GM12878 (cell line): ENCODE data around the gene TSR3. TPM values are rescaled to one million over a fixed set of nuclear protein-coding genes. Genes with fewer than 3 reads are reported as not detected.

Experiments
- ATAC-seq: fragments of 200-7000 bp; cut with Tn5 transposase; 3 replicates; pipeline ENCODE4 v1.9.1; 2020; ENCODE audit warnings: mild to moderate bottlenecking, moderate library complexity
- BruUV-seq: library from RNA; stranded (reverse); fragments of 400-500 nt; replicated peaks from 2 replicates; lab custom pipeline; 2021; lab: Mats Ljungman, UMichigan
- CTCF ChIA-PET: fragments of 300-600 bp; sonication (Branson Sonifier 250); formaldehyde crosslinking; extraction: SDS; loops from one replicate; lab custom pipeline; 2021; ENCODE audit warnings: inconsistent platforms; lab: Yijun Ruan, JAX
- POLR2A ChIA-PET: fragments of 350-600 bp; formaldehyde crosslinking; extraction: SDS; loops from one replicate; lab custom pipeline; 2021; ENCODE audit warnings: inconsistent platforms; lab: Charles Lee
- RAD21 ChIA-PET: fragments of 300-600 bp; sonication (Branson Sonifier 250); formaldehyde crosslinking; loops from one replicate; lab custom pipeline; 2023; ENCODE audit warnings: antibody characterized with exemption; ENCODE audit not compliant: unreplicated experiment; lab: Charles Lee
- SMC1A ChIA-PET: fragments of 300-600 bp; sonication (Branson Sonifier 250); formaldehyde crosslinking; loops from one replicate; lab custom pipeline; 2023; ENCODE audit not compliant: unreplicated experiment, uncharacterized antibody; lab: Charles Lee
- DNase-seq: peaks from one replicate; pipeline ENCODE4 v3.0.0-alpha.2; 2011; ENCODE audit warnings: low read depth, low spot score
- FAIRE-seq: peaks from 3 replicates; lab custom pipeline; 2011; peaks lifted over from hg19 to GRCh38; lab: Jason Lieb, UNC
- H2AFZ ChIP-seq: 2 replicates; pipeline ENCODE4 v1.6.0; 2011; ENCODE audit warnings: low read depth, low read length, control low read depth; ENCODE audit not compliant: control insufficient read depth
- H3K27ac ChIP-seq: 2 replicates; pipeline ENCODE4 v1.5.1; 2011; ENCODE audit warnings: control low read depth; ENCODE audit not compliant: control insufficient read depth, insufficient read depth
- H3K27me3 ChIP-seq, 2 experiments: replicated peaks in 1 of 2; 2 replicates each; pipeline versions ENCODE4 v1.6.0 to v1.6.1; 2011; ENCODE audit warnings: low read length in 1 of 2; ENCODE audit not compliant: control insufficient read depth in 2 of 2, insufficient read depth in 2 of 2
- H3K36me3 ChIP-seq, 2 experiments: 2 replicates each; pipeline ENCODE4 v1.5.1; 2011; ENCODE audit warnings: low read length in 1 of 2; ENCODE audit not compliant: control insufficient read depth in 2 of 2, insufficient read depth in 2 of 2
- H3K4me1 ChIP-seq: 2 replicates; pipeline ENCODE4 v1.6.1; 2011; ENCODE audit warnings: mild to moderate bottlenecking, low read length, moderate library complexity, mixed read lengths; ENCODE audit not compliant: control insufficient read depth, insufficient read depth
- H3K4me2 ChIP-seq: 2 replicates; pipeline ENCODE4 v1.6.0; 2011; ENCODE audit warnings: control low read depth; ENCODE audit not compliant: control insufficient read depth, insufficient read depth
- H3K4me3 ChIP-seq: fragments of 200-600 bp; sonication (generic); 2 replicates; pipeline ENCODE4 v1.5.1; 2016
- H3K79me2 ChIP-seq: 2 replicates; pipeline ENCODE4 v1.6.0; 2011; ENCODE audit warnings: low read length; ENCODE audit not compliant: control insufficient read depth, insufficient read depth
- H3K9ac ChIP-seq: 2 replicates; pipeline ENCODE4 v1.8.0; 2011; ENCODE audit warnings: low read length, control low read depth, mixed read lengths; ENCODE audit not compliant: control insufficient read depth, insufficient read depth
- H3K9me3 ChIP-seq: replicated peaks from 3 replicates; pipeline ENCODE4 v1.5.1; 2011; ENCODE audit warnings: mild to moderate bottlenecking, low read length; ENCODE audit not compliant: control insufficient read depth, insufficient read depth
- H4K20me1 ChIP-seq: 2 replicates; pipeline ENCODE4 v1.6.0; 2011; ENCODE audit not compliant: control insufficient read depth, insufficient read depth
- BACH1 ChIP-seq: fragments of 450-650 bp; IDR thresholded peaks from 2 replicates; pipeline ENCODE4 v1.6.1; 2017; ENCODE audit warnings: mild to moderate bottlenecking, borderline replicate concordance
- BHLHE40 ChIP-seq, 2 experiments: fragments of 450-650 bp in 1 of 2; IDR thresholded peaks; 2 replicates each; pipeline ENCODE4 v1.6.1; 2011 to 2017; ENCODE audit warnings: low read depth in 2 of 2, borderline replicate concordance in 1 of 2, improper control_type of control experiment in 1 of 2, low read length in 1 of 2, mild to moderate bottlenecking in 1 of 2
- CHD4 ChIP-seq: fragments of 200-600 bp; sonication (generic); IDR thresholded peaks from 2 replicates; pipeline ENCODE4 v1.6.1; 2016; ENCODE audit warnings: mild to moderate bottlenecking
- EZH2 ChIP-seq: IDR thresholded peaks from 2 replicates; pipeline ENCODE4 v1.6.1; 2012; ENCODE audit warnings: low read depth, mild to moderate bottlenecking, control low read depth, inconsistent platforms, low read length, borderline replicate concordance; ENCODE audit not compliant: control insufficient read depth
- FOXK2 ChIP-seq: fragments of 450-650 bp; IDR thresholded peaks from 2 replicates; pipeline ENCODE4 v1.6.1; 2017; ENCODE audit warnings: mild to moderate bottlenecking, moderate library complexity
- HDAC6 ChIP-seq: fragments of 200-600 bp; sonication (generic); IDR thresholded peaks from one replicate; pipeline ENCODE4 v1.8.0; 2017; ENCODE audit warnings: antibody characterized with exemption; ENCODE audit not compliant: unreplicated experiment
- IRF4 ChIP-seq: IDR thresholded peaks from 2 replicates; pipeline ENCODE4 v1.6.1; 2011; ENCODE audit warnings: low read depth, low read length
- JUNB ChIP-seq: IDR thresholded peaks from 2 replicates; pipeline ENCODE4 v1.6.1; 2016; ENCODE audit warnings: antibody characterized with exemption, mild to moderate bottlenecking
- MYC ChIP-seq: IDR thresholded peaks from 2 replicates; pipeline ENCODE4 v1.6.1; 2011; ENCODE audit warnings: mild to moderate bottlenecking, low read length, moderate library complexity, inconsistent platforms; ENCODE audit not compliant: insufficient read depth, insufficient replicate concordance, insufficient read length, severe bottlenecking
- ZNF217 ChIP-seq: fragments of 450-650 bp; IDR thresholded peaks from 2 replicates; pipeline ENCODE4 v1.6.1; 2017; ENCODE audit warnings: antibody characterized with exemption, mild to moderate bottlenecking
- ZNF274 ChIP-seq: IDR thresholded peaks from one replicate; pipeline ENCODE4 v1.8.0; 2011; ENCODE audit not compliant: insufficient read length, insufficient read depth
- WGBS: methylation state at CpG from one replicate; pipeline ENCODE4 v1.1.6; 2016; ENCODE audit warnings: low lambda C conversion rate; ENCODE audit not compliant: insufficient replicate concordance, insufficient coverage; ENCODE audit errors: missing lambda C conversion rate; 5-methylcytosine and 5-hydroxymethylcytosine counted together
- in situ Hi-C: fragments of 300-500 bp; cut with MboI; formaldehyde crosslinking; loops from 9 replicates; pipeline ENCODE4 v1.14.3; 2018; ENCODE audit warnings: mixed read lengths
- intact Hi-C: fragments of 100-400 bp; cut with micrococcal nuclease; formaldehyde crosslinking; loops from one replicate; pipeline ENCODE4 v1.14.2; 2022; ENCODE audit not compliant: unreplicated experiment
- polyA plus RNA-seq, 11 experiments: library from polyadenylated mRNA; depleted of rRNA in 4 of 11; unstranded in 6 of 11; stranded (reverse) in 5 of 11; fragments of >200 nt; fragmentation: Nextera tagmentation in 4 of 11; fragmentation: Illumina TruSeq in 1 of 11; extraction: Ambion mirVana in 4 of 11; extraction: Trizol in 1 of 11; gene quantifications; 1 replicate in 1 of 11; 2 replicates in 10 of 11; pipeline versions ENCODE4 v1.2.1 to v1.2.3, GENCODE V29; 2011 to 2016; ENCODE audit warnings: inconsistent platforms in 2 of 11, missing spikeins in 2 of 11, low read depth in 1 of 11
- total RNA-seq, 4 experiments: library from RNA; depleted of rRNA in 3 of 4; stranded (reverse); fragments of >200 nt in 3 of 4; fragmentation: Illumina TruSeq in 1 of 4; extraction: Trizol in 1 of 4; gene quantifications; 2 replicates each; pipeline versions ENCODE4 v1.2.1 to v1.2.3, GENCODE V29; 2013 to 2021

Gene TSR3
- total and polyA plus RNA-seq, 10 of the 15 experiments (the other 5 are each of a cell fraction or from before 2014, with no cell fraction given), result 3.4 to 108 (median 46.9) TPM

DNA sequence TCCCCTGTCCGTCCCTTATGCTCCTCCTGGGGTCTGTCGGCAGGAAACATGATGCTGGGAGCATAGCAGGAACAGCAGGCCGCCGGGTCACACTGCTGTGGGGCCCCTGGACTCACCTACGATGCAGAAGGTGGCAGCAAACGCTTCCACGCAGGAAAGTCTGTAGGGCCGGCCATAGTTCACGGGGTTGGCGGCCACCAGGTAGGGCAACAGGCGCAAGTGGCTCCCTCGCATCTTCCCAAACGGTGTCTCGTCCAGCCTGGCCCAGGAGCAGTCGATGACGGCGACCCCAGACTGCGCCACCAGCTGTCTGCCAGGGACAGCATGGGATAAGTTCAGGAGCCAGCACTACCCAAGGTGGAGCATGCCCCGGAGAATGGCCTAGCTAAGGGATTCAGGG is 987 bp downstream of the TSR3 start (continued):
- TF ChIP-seq HDAC6 (no peak), BACH1 (no peak), ZNF217 (no peak), FOXK2 (no peak)

GRCh38 chr16:1349951-1350350 is 1.7 kb downstream of the TSR3 start:
- ChIA-PET SMC1A (interaction anchor here (0.6 kb wide), 1 partner anchor 1654 kb away, joined by 3 read pairs; no protein-coding TSS in a partner anchor), POLR2A (no interaction called here), RAD21 (no interaction called here), CTCF (no interaction called here)
- TF ChIP-seq JUNB (no peak), EZH2 (no peak), BACH1 (no peak), IRF4 (no peak), CHD4 (no peak), MYC (no peak), BHLHE40 (IDR thresholded peaks at IDR 0.05; ENCODE audit: borderline replicate concordance in 1 of 2, low read depth in 2 of 2, low read length in 1 of 2) (no peak), ZNF274 (no peak)
- H3K4me2 ChIP-seq, result peak overlapping the region; percentile 56; the same call in 1 of the 2 replicates
- H3K79me2 ChIP-seq, result peaks cover 27% of the 10 kb centered on the region
- no peak overlapping the region for H3K9ac ChIP-seq
- in situ Hi-C loops (no loop called here), intact Hi-C loops (no loop called here)
- 92% methylated on average over 17 of the region's 17 CpGs for WGBS
- no peaks in the 10 kb centered on the region for H3K27me3 ChIP-seq
- no peak overlapping the region for H3K27ac ChIP-seq
- no TSS peak for BruUV-seq
- ATAC-seq, result no peak
- FAIRE-seq, result no peak
- no peak for DNase-seq
- H4K20me1 ChIP-seq, result no peaks in the 10 kb centered on the region
- no peak overlapping the region for H2AFZ ChIP-seq
- H3K9me3 ChIP-seq, result no peaks in the 10 kb centered on the region
- H3K36me3 ChIP-seq, result peaks cover 0 to 6% of the 10 kb centered on the region in 2 experiments; a peak in 3 of 4 replicates
- peaks cover 8% of the 10 kb centered on the region for H3K4me1 ChIP-seq
- no peak overlapping the region for H3K4me3 ChIP-seq
